Measurements from ENCODE around the gene C16orf90. TPM values are rescaled to one million over a fixed set of nuclear protein-coding genes. Genes with fewer than 3 reads are reported as not detected.

The C16orf90 gene
- total and polyA plus RNA-seq, 2 donors (not counting 1 experiment from before 2014, with no cell fraction given) = not detected

DNA sequence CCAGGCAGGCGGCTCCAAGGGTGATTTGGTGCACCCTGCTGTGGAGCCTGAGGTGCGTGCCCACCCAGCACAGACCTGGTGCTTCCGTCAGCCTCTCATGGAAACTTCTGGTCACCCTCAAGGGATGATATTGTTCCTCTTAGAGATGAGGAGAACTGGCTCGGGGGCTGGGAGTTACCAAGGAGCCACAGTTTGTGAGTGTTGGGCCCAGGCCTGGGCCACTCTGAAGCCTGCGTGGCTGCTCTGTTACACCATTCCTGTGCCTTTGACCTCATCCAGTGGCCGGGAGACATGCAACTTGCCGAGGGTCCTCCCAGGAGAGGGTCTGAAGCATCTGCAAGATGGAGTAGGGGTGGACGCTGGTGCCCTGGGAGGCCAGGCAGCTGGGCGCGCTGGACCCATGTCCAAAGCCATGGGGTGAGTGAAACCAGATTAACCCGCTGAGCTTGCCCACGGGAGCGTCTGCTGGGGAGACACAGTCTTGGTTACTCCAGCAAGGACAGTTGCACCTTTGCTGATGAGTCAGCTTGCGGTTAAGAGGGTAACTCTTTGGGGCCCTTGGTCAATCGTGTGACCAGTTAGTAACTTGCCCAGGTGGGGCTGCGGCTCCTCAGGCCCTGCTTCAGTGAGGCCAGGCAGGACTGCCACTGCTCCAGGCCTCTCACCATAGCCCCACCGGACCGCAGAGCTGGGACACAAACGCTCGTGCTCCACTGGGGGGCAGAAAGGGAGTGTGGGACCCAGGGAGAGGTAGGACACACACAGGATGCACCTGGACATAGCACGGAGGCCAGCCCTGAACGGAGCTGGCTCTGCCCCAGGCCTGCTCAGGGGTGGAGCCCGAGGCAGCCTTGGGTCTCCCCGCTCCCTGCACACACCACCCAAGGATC, 7.5 kb downstream of the C16orf90 start:
- H3K27me3 ChIP-seq (ENCODE audit: control insufficient read depth, insufficient read depth, low read length) = no peaks in the 10 kb centered on the region
- H4K20me1 ChIP-seq (ENCODE audit: control insufficient read depth, extremely low read depth, insufficient read depth, low read length) = no peaks in the 10 kb centered on the region
- H3K79me2 ChIP-seq (ENCODE audit: control insufficient read depth, insufficient read depth, low read length) = no peaks in the 10 kb centered on the region
- no peak overlapping the region for H3K4me3 ChIP-seq (replicated peaks in 1 of 4; ENCODE audit: control extremely low read depth in 1 of 4, insufficient read depth in 1 of 4, low read depth in 3 of 4, low read length in 4 of 4)
- no peaks in the 10 kb centered on the region for H3K4me1 ChIP-seq (ENCODE audit: control insufficient read depth, extremely low read depth, insufficient read depth, low read length)
- H3K4me2 ChIP-seq (ENCODE audit: extremely low read depth, insufficient read depth, low read length) = no peak overlapping the region
- DNase-seq (ENCODE audit: low read depth in 2 of 2) = no peak
- H2AFZ ChIP-seq (ENCODE audit: low read length) = no peak overlapping the region
- peaks cover 21% of the 10 kb centered on the region for H3K36me3 ChIP-seq (ENCODE audit: control insufficient read depth, insufficient read depth, low read length)
- no peak overlapping the region for H3K27ac ChIP-seq (ENCODE audit: insufficient read depth, low read length)
- no peaks in the 10 kb centered on the region for H3K9me3 ChIP-seq (ENCODE audit: control insufficient read depth, insufficient read depth, low read depth, low read length)
- TF ChIP-seq, protein P1, sequence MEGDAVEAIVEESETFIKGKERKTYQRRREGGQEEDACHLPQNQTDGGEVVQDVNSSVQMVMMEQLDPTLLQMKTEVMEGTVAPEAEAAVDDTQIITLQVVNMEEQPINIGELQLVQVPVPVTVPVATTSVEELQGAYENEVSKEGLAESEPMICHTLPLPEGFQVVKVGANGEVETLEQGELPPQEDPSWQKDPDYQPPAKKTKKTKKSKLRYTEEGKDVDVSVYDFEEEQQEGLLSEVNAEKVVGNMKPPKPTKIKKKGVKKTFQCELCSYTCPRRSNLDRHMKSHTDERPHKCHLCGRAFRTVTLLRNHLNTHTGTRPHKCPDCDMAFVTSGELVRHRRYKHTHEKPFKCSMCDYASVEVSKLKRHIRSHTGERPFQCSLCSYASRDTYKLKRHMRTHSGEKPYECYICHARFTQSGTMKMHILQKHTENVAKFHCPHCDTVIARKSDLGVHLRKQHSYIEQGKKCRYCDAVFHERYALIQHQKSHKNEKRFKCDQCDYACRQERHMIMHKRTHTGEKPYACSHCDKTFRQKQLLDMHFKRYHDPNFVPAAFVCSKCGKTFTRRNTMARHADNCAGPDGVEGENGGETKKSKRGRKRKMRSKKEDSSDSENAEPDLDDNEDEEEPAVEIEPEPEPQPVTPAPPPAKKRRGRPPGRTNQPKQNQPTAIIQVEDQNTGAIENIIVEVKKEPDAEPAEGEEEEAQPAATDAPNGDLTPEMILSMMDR (conservative IDR thresholded peaks at IDR 0.05 in 1 of 2, IDR thresholded peaks at IDR 0.05 in 1 of 2; ENCODE audit: low read depth in 1 of 2, low read length in 2 of 2) = no peak
- no peak for TF ChIP-seq EZH2 (IDR thresholded peaks at IDR 0.05; ENCODE audit: low read length, missing control alignments)
- no peak overlapping the region for H3K9ac ChIP-seq (ENCODE audit: insufficient read depth, low read length)

DNA sequence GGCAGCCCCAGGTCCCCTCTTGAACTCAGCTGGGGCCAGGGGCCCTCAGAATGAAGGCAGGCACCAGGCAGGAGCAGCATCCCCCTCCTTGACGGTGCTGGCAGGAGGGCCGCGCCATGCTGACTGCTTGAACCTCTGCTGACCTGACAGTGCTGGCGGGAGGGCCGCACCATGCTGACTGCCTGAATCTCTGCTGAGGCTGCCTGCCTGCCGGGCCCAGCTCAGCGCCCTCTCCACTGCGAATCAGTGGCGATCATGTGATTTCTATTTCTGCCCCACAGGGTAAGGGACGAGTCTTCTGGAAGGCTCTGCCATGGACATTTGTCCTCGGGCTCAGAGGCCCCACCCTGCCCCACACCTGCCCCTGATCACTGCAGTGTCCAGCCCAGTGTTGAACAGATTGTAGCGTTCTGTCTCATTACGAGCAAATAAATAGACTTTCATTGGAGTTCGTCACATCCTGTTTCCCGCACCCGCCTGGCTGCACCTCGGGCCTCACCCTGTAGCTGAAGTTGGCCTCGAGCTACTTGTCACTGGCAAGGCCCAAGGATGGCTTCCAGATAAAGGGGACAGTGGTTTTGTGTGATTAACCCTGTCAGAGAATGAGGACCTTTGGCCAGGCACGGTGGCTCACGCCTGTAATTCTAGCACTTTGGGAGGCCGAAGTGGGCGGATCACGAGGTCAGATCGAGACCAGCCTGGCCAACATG, 8.6 kb downstream of the C16orf90 start:
- DNase-seq (ENCODE audit: low read depth in 2 of 2) = no peak

More for the DNA sequence above, 8.6 kb downstream of the C16orf90 start:
- Histone ChIP-seq H2AFZ (ENCODE audit: low read length) (no peak overlapping the region), H3K79me2 (ENCODE audit: control insufficient read depth, insufficient read depth, low read length) (no peaks in the 10 kb centered on the region), H3K4me1 (ENCODE audit: control insufficient read depth, extremely low read depth, insufficient read depth, low read length) (no peaks in the 10 kb centered on the region), H3K4me3 (replicated peaks in 1 of 4; ENCODE audit: control extremely low read depth in 1 of 4, insufficient read depth in 1 of 4, low read depth in 3 of 4, low read length in 4 of 4) (no peak overlapping the region), H3K4me2 (ENCODE audit: extremely low read depth, insufficient read depth, low read length) (no peak overlapping the region), H3K27ac (ENCODE audit: insufficient read depth, low read length) (no peak overlapping the region), H3K9ac (ENCODE audit: insufficient read depth, low read length) (no peak overlapping the region), H4K20me1 (ENCODE audit: control insufficient read depth, extremely low read depth, insufficient read depth, low read length) (no peaks in the 10 kb centered on the region), H3K27me3 (ENCODE audit: control insufficient read depth, insufficient read depth, low read length) (no peaks in the 10 kb centered on the region), H3K9me3 (ENCODE audit: control insufficient read depth, insufficient read depth, low read depth, low read length) (no peaks in the 10 kb centered on the region), H3K36me3 (ENCODE audit: control insufficient read depth, insufficient read depth, low read length) (peaks cover 23% of the 10 kb centered on the region)
- TF ChIP-seq, protein P1 (conservative IDR thresholded peaks at IDR 0.05 in 1 of 2, IDR thresholded peaks at IDR 0.05 in 1 of 2; ENCODE audit: low read depth in 1 of 2, low read length in 2 of 2) = no peak
- TF ChIP-seq EZH2 (IDR thresholded peaks at IDR 0.05; ENCODE audit: low read length, missing control alignments) = no peak

All from fibroblast of lung (primary cell).